Peyer's patch (tissue), 4 donors: ENCODE results near the gene HAPLN1.

Experiments
- CTCF ChIP-seq, 6 experiments: fragments of 450-650 bp in 4 of 6; fragments of 200-600 bp in 2 of 6; sonication (generic) in 1 of 6; IDR thresholded peaks; one replicate each; pipeline ENCODE4 v1.5.1; 2017 to 2019; ENCODE audit warnings: antibody characterized with exemption in 6 of 6, mild to moderate bottlenecking in 3 of 6, moderate library complexity in 1 of 6
- POLR2A ChIP-seq, 2 donors: fragments of 450-650 bp; IDR thresholded peaks; one replicate each; pipeline ENCODE4 v1.5.1; 2017; ENCODE audit warnings: antibody characterized with exemption in 2 of 2, mild to moderate bottlenecking in 2 of 2, moderate library complexity in 2 of 2

GRCh38 chr5:83665631-83666030, 55.0 kb downstream of the HAPLN1 start:
- TF ChIP-seq CTCF (IDR thresholded peaks at IDR 0.05) (no peak), POLR2A (IDR thresholded peaks at IDR 0.05) (no peak)
